HepG2 (cell line): ENCODE results near the gene EVL. TPM values are rescaled to one million over a fixed set of nuclear protein-coding genes. Genes with fewer than 3 reads are reported as not detected.

Experiments
- ATAC-seq: fragments of 200-7000 bp; cut with Tn5 transposase; 3 replicates; pipeline ENCODE4 v1.9.1; 2020; ENCODE audit warnings: mild to moderate bottlenecking, moderate library complexity
- BruUV-seq: library from RNA; stranded (reverse); fragments of 400-500 nt; replicated peaks from 2 replicates; lab custom pipeline; 2021; lab: Mats Ljungman, UMichigan
- CTCF ChIA-PET: fragments of 300-600 bp; formaldehyde crosslinking; extraction: SDS; loops from one replicate; lab custom pipeline; 2021; ENCODE audit warnings: low total read pairs, inconsistent platforms, low intra/inter-chr PET ratio; lab: Yijun Ruan, JAX
- POLR2A ChIA-PET: fragments of 350-600 bp; sonication (Branson Sonifier 250); formaldehyde crosslinking; loops from one replicate; lab custom pipeline; 2020; ENCODE audit warnings: antibody characterized with exemption, inconsistent platforms; lab: Yijun Ruan, JAX
- DNase-seq: peaks from one replicate; pipeline ENCODE4 v3.0.0-alpha.2; 2015; ENCODE audit warnings: low spot score
- FAIRE-seq: peaks from 3 replicates; lab custom pipeline; 2011; peaks lifted over from hg19 to GRCh38; lab: Jason Lieb, UNC
- H2AFZ ChIP-seq: one replicate; pipeline ENCODE4 v1.6.1; 2011; ENCODE audit warnings: low read length, inconsistent platforms
- H3K27ac ChIP-seq: fragments of 300-600 bp; 3 replicates; pipeline ENCODE4 v1.8.0; 2011; ENCODE audit warnings: mixed run types, mild to moderate bottlenecking, mixed read lengths, low read length, inconsistent platforms; ENCODE audit not compliant: insufficient read depth; ENCODE audit errors: extremely low read length
- H3K27me3 ChIP-seq, 2 experiments: fragments of 200-600 bp in 1 of 2; 2 replicates in 1 of 2; 3 replicates in 1 of 2; pipeline versions ENCODE4 v1.6.0 to v1.8.0; 2011; ENCODE audit warnings: low read length in 2 of 2, mild to moderate bottlenecking in 2 of 2, moderate library complexity in 2 of 2, inconsistent platforms in 1 of 2; ENCODE audit not compliant: insufficient read depth in 2 of 2, control insufficient read depth in 1 of 2
- H3K36me3 ChIP-seq, 2 experiments: fragments of 200-600 bp in 1 of 2; replicated peaks in 1 of 2; 2 replicates in 1 of 2; 3 replicates in 1 of 2; pipeline versions ENCODE4 v1.5.1 to v1.8.0; 2011; ENCODE audit warnings: low read length in 2 of 2, inconsistent platforms in 1 of 2; ENCODE audit not compliant: insufficient read depth in 2 of 2, control insufficient read depth in 1 of 2
- H3K4me1 ChIP-seq: 2 replicates; pipeline ENCODE4 v1.5.1; 2012; ENCODE audit warnings: low read length, inconsistent platforms; ENCODE audit not compliant: insufficient read depth
- H3K4me2 ChIP-seq: 2 replicates; pipeline ENCODE4 v1.6.0; 2011; ENCODE audit warnings: low read depth, low read length, inconsistent platforms
- H3K4me3 ChIP-seq, 3 experiments: fragments of 200-600 bp in 1 of 3; sonication (generic), shearing (Covaris generic) in 1 of 3; replicated peaks in 1 of 3; 2 replicates each; pipeline ENCODE4 v1.5.1; 2011 to 2016; ENCODE audit warnings: low read length in 3 of 3, inconsistent platforms in 2 of 3, low read depth in 2 of 3, mild to moderate bottlenecking in 2 of 3, control low read depth in 1 of 3, mixed read lengths in 1 of 3; ENCODE audit not compliant: insufficient read depth in 1 of 3
- H3K79me2 ChIP-seq: one replicate; pipeline ENCODE4 v1.6.1; 2011; ENCODE audit warnings: low read length, inconsistent platforms; ENCODE audit not compliant: insufficient read depth
- H3K9ac ChIP-seq: 2 replicates; pipeline ENCODE4 v1.6.0; 2011; ENCODE audit warnings: mild to moderate bottlenecking, low read depth, low read length, inconsistent platforms; ENCODE audit not compliant: insufficient read depth
- H3K9me3 ChIP-seq: 2 replicates; pipeline ENCODE4 v1.5.1; 2012; ENCODE audit warnings: mild to moderate bottlenecking, low read length
- H4K20me1 ChIP-seq: 2 replicates; pipeline ENCODE4 v1.6.0; 2011; ENCODE audit warnings: inconsistent platforms, mild to moderate bottlenecking, low read length, moderate library complexity; ENCODE audit not compliant: insufficient read depth
- ZNF10 ChIP-seq: sonication (generic); formaldehyde crosslinking; IDR thresholded peaks from 2 replicates; pipeline ENCODE4 v1.4.0; 2020; ENCODE audit warnings: mild to moderate bottlenecking, low read depth, missing genetic modification reagents, borderline replicate concordance
- WGBS: methylation state at CpG from one replicate; pipeline ENCODE4 v1.1.6; 2017; ENCODE audit warnings: low lambda C conversion rate; 5-methylcytosine and 5-hydroxymethylcytosine counted together
- in situ Hi-C: cut with HindIII; loops from 2 replicates; pipeline ENCODE4 v1.10.0; 2017; ENCODE audit warnings: low pct_unique_long_range_greater_than_20kb; ENCODE audit not compliant: extremely low pct_ligation_motif_present
- intact Hi-C: fragments of 100-400 bp; cut with micrococcal nuclease; formaldehyde crosslinking; loops from one replicate; pipeline ENCODE4 v1.10.0; 2022; ENCODE audit not compliant: unreplicated experiment
- polyA plus RNA-seq, 8 experiments: library from polyadenylated mRNA; depleted of rRNA in 3 of 8; stranded (reverse) in 7 of 8; unstranded in 1 of 8; fragments of >200 nt; fragmentation: Illumina TruSeq in 4 of 8; extraction: Trizol in 4 of 8; gene quantifications; 2 replicates each; pipeline versions ENCODE4 v1.2.1 to v1.2.3, GENCODE V29; 2011 to 2016; ENCODE audit warnings: low read depth in 4 of 8, missing spikeins in 1 of 8, mixed read lengths in 1 of 8; ENCODE audit not compliant: insufficient read depth in 1 of 8
- total RNA-seq, 5 experiments: library from RNA; depleted of rRNA; stranded (reverse); fragments of >200 nt; fragmentation: Illumina TruSeq; extraction: Trizol; gene quantifications; 2 replicates each; pipeline ENCODE4 v1.2.3, GENCODE V29; 2016; ENCODE audit warnings: low read depth in 1 of 5
- TF ChIP-seq, protein P1 (sequence below): sonication (generic); formaldehyde crosslinking; IDR thresholded peaks from 2 replicates; pipeline ENCODE4 v1.9.0; 2021; ENCODE audit warnings: mild to moderate bottlenecking, missing genetic modification reagents

Gene EVL
- total and polyA plus RNA-seq, 2 of the 13 experiments (the other 11 are each of a cell fraction or from before 2014, with no cell fraction given): 15.1 to 31.2 TPM

DNA sequence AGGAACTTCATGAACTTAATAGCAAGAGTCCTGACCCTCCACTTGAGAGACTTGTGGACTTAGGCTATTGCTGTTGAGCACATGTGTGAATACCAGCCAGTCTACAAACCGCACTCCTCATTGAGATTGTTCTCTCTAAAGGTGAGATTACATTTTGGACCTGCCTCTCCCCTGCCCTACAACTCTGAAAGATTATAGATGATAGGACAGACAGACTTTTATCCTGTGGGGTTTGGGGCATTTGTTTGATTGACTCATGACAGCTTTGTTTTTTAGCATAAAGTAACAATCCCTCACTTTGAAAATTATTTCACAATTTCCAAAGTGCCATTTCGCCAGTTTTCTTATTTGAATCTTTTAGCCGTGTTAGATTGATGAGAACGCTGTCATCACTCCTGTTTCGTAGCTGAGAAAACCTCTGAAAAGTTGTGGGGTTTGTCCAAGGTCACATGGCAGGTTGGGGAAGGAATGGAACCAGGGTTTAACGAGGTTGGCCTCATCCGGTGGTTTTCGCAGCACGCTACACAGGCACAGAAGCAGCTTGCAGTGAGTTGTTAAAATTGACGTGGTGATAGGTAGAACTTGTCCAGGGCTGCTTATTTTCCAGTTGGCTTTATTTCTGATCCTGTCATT lies 836 bp downstream of the EVL start:
- 96% methylated on average over 10 of the region's 10 CpGs for WGBS
- no peaks in the 10 kb centered on the region for H3K27me3 ChIP-seq
- in situ Hi-C loops: no loop called here
- BruUV-seq: no TSS peak
- peaks cover 17% of the 10 kb centered on the region for H3K4me1 ChIP-seq
- no peaks in the 10 kb centered on the region for H4K20me1 ChIP-seq
- DNase-seq (no peak), ATAC-seq (no peak), FAIRE-seq (no peak)
- H3K9me3 ChIP-seq: no peaks in the 10 kb centered on the region
- POLR2A ChIA-PET: no interaction called here
- TF ChIP-seq ZNF10 (CRISPR knock-in tag): no peak
- TF ChIP-seq, protein P1, sequence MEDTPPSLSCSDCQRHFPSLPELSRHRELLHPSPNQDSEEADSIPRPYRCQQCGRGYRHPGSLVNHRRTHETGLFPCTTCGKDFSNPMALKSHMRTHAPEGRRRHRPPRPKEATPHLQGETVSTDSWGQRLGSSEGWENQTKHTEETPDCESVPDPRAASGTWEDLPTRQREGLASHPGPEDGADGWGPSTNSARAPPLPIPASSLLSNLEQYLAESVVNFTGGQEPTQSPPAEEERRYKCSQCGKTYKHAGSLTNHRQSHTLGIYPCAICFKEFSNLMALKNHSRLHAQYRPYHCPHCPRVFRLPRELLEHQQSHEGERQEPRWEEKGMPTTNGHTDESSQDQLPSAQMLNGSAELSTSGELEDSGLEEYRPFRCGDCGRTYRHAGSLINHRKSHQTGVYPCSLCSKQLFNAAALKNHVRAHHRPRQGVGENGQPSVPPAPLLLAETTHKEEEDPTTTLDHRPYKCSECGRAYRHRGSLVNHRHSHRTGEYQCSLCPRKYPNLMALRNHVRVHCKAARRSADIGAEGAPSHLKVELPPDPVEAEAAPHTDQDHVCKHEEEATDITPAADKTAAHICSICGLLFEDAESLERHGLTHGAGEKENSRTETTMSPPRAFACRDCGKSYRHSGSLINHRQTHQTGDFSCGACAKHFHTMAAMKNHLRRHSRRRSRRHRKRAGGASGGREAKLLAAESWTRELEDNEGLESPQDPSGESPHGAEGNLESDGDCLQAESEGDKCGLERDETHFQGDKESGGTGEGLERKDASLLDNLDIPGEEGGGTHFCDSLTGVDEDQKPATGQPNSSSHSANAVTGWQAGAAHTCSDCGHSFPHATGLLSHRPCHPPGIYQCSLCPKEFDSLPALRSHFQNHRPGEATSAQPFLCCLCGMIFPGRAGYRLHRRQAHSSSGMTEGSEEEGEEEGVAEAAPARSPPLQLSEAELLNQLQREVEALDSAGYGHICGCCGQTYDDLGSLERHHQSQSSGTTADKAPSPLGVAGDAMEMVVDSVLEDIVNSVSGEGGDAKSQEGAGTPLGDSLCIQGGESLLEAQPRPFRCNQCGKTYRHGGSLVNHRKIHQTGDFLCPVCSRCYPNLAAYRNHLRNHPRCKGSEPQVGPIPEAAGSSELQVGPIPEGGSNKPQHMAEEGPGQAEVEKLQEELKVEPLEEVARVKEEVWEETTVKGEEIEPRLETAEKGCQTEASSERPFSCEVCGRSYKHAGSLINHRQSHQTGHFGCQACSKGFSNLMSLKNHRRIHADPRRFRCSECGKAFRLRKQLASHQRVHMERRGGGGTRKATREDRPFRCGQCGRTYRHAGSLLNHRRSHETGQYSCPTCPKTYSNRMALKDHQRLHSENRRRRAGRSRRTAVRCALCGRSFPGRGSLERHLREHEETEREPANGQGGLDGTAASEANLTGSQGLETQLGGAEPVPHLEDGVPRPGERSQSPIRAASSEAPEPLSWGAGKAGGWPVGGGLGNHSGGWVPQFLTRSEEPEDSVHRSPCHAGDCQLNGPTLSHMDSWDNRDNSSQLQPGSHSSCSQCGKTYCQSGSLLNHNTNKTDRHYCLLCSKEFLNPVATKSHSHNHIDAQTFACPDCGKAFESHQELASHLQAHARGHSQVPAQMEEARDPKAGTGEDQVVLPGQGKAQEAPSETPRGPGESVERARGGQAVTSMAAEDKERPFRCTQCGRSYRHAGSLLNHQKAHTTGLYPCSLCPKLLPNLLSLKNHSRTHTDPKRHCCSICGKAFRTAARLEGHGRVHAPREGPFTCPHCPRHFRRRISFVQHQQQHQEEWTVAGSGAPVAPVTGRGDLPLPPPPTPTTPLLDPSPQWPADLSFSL (CRISPR knock-in tag): no peak
- H3K4me2 ChIP-seq: no peak overlapping the region
- intact Hi-C loops: no loop called here
- H3K9ac ChIP-seq: no peak overlapping the region
- no peaks in the 10 kb centered on the region for H3K79me2 ChIP-seq
- no peaks in the 10 kb centered on the region for H3K36me3 ChIP-seq
- no peak overlapping the region for H3K27ac ChIP-seq
- H2AFZ ChIP-seq: no peak overlapping the region
- CTCF ChIA-PET: no interaction called here
- no peak overlapping the region for H3K4me3 ChIP-seq
